Midbrain (tissue), 1 donor: ENCODE results near the gene PCDHA11.
"Not testable (repeated sequence)": the region's sequence is repeated elsewhere in the genome, so short reads cannot be mapped to it uniquely, and the experiment has no call there.

Source experiments
- DNase-seq: peaks from one replicate; lab custom pipeline; 2025; lab: John Stamatoyannopoulos, UW

The PCDHA11 gene

GRCh38 chr5:140848139-140849102 is 20.3 kb upstream of the PCDHA11 start, which contains the start of gene PCDHA9:
Gene PCDHA9, plus strand, starts transcription at chr5:140848382. Its CDS starts 114 bp downstream, at chr5:140848496.
- not testable (repeated sequence) for DNase-seq

GRCh38 chr5:140849831-140850634 is 18.7 kb upstream of the PCDHA11 start:
- not testable (repeated sequence) for DNase-seq

- peak; percentile 63 for DNase-seq
Measured at GRCh38 chr5:140855772-140856674, 12.7 kb upstream of the PCDHA11 start, which contains the start of gene PCDHA10. Gene PCDHA10, plus strand, starts transcription at chr5:140855897. Its CDS starts 152 bp downstream, at chr5:140856049.

- no peak for DNase-seq
Measured at GRCh38 chr5:140857177-140857986, 11.4 kb upstream of the PCDHA11 start.

GRCh38 chr5:140857987-140858240 is 10.8 kb upstream of the PCDHA11 start:
- DNase-seq: no peak

GRCh38 chr5:140862441-140863295 is 6.1 kb upstream of the PCDHA11 start:
- DNase-seq: no peak

GRCh38 chr5:140869555-140869886 is 764 bp downstream of the PCDHA11 start:
- DNase-seq: no peak

- DNase-seq: no peak
Measured at GRCh38 chr5:140870221-140871201, 1.8 kb downstream of the PCDHA11 start.

- DNase-seq: peak; percentile 3
Measured at GRCh38 chr5:140875085-140876065, 6.6 kb downstream of the PCDHA11 start, which contains the start of gene PCDHA12. Gene PCDHA12, plus strand, starts transcription at chr5:140875308. Its CDS starts 165 bp downstream, at chr5:140875473.

- not testable (repeated sequence) for DNase-seq
Measured at GRCh38 chr5:140876541-140877261, 7.9 kb downstream of the PCDHA11 start.

- no peak for DNase-seq
Measured at GRCh38 chr5:140877262-140877581, 8.5 kb downstream of the PCDHA11 start.

GRCh38 chr5:140881889-140882590 is 13.3 kb downstream of the PCDHA11 start, which contains the start of gene PCDHA13:
Gene PCDHA13, plus strand, starts transcription at chr5:140882124. Its CDS starts 145 bp downstream, at chr5:140882269.
- peak; percentile 31 for DNase-seq

- peak; percentile 11 for DNase-seq
Measured at GRCh38 chr5:140882591-140882899, 13.8 kb downstream of the PCDHA11 start.

GRCh38 chr5:140883373-140883772 is 14.6 kb downstream of the PCDHA11 start:
- DNase-seq: no peak

GRCh38 chr5:140883927-140884697 is 15.4 kb downstream of the PCDHA11 start:
- DNase-seq: no peak
